GM12865 (cell line): ENCODE measurements around the gene SAMD14.

Experiments
- DNase-seq: peaks from one replicate; pipeline ENCODE4 v3.0.0; 2010; ENCODE audit warnings: low read depth
- H3K4me3 ChIP-seq: 2 replicates; pipeline ENCODE4 v1.5.1; 2011; ENCODE audit warnings: mild to moderate bottlenecking, low read depth, low read length, control low read depth
- TF ChIP-seq, protein P1 (sequence below): IDR thresholded peaks from 2 replicates; pipeline ENCODE4 v1.5.1; 2011; ENCODE audit warnings: low read length, control low read depth, low read depth, inconsistent platforms; ENCODE audit not compliant: insufficient read depth; ENCODE audit errors: missing control alignments

The SAMD14 gene

DNA sequence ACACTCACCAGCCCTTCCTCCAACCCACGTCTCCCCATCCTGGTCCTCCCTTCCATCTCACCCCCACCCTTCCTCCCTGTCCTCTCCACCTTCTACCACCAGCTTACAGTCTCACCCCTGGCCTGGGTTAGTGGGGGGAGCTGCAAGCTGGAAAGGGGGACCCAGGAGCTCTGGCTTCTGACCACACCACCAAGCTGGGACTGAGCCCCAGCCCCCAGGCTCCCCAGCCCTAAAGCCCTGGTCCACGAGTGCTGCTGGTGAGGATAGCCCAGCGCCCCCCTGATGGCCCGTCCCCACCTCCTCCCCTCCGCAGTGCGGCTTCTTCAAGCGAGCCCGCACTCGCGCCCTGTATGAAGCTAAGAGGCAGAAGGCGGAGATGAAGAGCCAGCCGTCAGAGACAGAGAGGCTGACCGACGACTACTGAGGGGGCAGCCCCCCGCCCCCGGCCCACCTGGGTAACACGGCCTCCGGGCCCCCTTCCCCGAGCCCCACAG, 42.0 kb downstream of the SAMD14 start:
- TF ChIP-seq, protein P1, sequence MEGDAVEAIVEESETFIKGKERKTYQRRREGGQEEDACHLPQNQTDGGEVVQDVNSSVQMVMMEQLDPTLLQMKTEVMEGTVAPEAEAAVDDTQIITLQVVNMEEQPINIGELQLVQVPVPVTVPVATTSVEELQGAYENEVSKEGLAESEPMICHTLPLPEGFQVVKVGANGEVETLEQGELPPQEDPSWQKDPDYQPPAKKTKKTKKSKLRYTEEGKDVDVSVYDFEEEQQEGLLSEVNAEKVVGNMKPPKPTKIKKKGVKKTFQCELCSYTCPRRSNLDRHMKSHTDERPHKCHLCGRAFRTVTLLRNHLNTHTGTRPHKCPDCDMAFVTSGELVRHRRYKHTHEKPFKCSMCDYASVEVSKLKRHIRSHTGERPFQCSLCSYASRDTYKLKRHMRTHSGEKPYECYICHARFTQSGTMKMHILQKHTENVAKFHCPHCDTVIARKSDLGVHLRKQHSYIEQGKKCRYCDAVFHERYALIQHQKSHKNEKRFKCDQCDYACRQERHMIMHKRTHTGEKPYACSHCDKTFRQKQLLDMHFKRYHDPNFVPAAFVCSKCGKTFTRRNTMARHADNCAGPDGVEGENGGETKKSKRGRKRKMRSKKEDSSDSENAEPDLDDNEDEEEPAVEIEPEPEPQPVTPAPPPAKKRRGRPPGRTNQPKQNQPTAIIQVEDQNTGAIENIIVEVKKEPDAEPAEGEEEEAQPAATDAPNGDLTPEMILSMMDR, result no peak
- no peak overlapping the region for H3K4me3 ChIP-seq
- DNase-seq, result no peak

DNA sequence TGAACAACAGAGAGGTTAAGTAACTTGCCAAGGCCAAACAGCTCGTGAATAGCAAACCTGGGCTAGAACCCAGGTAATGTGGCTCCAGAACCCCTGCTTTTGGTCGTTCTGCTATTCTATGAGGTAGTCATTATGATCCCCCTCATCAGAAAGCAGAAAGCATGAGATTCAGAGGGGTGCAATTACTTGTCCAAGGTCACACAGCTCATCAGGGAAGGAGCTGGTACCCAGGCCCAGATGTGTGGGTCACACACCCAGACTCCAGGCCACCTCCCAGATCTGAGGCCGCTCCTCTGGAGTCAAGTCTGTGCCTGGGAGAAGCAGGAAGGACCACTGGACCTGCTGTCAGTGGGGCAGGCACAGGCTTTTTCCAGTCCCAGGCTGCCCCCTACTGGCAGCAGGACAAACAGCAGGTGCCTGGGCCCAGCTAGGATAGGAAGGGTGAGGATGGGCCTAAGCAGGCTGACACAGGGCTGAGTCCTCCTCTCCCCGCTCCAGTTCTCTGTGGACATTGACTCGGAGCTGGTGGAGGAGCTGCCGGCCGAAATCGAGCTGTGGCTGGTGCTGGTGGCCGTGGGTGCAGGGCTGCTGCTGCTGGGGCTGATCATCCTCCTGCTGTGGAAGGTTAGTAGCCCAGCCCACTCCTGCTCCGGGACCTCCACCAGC, 42.6 kb downstream of the SAMD14 start:
- peak; percentile 74 for DNase-seq
- no peak overlapping the region for H3K4me3 ChIP-seq
- TF ChIP-seq, protein P1, result peak; percentile 98

DNA sequence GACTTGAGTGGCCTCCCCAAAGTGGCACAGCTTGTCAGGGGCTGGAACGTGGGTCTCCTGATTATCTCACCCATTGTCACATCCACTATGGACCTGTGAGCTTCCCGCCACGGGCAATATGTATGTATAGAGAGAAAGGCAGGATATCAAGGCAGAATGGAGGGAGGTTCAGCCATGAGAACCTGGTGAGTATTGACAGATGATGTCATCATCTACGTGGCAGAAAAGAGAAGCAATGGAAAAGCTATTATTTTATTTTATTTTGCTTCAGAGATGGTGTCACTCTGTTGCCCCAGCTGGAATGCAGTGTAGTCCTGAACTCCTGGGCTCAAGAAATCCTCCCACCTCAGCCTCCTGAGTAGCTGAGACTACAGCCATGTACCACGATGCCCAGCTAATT, 48.2 kb downstream of the SAMD14 start:
- no peak for DNase-seq
- TF ChIP-seq, protein P1, result no peak
- no peak overlapping the region for H3K4me3 ChIP-seq

DNA sequence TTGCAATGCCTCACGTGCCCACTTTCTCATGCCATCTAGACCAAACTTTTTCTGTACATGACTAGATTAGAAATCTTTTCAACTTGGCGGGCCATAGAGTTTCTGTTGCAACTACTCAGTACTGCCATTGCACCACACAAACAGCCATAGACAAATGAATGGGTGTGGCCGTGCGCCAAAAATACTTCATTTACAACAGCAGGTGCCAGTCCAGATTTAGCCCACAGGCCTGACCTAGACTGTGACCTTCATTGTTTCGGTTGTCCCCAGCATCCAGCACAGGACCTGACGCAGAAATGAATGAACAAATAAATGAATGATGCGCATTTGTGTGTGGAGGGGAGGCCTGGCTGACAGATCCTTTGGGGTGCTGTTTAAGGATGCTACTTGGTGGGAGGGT, 49.1 kb downstream of the SAMD14 start:
- no peak overlapping the region for H3K4me3 ChIP-seq
- peak; percentile 76 for DNase-seq
- TF ChIP-seq, protein P1, result no peak

DNA sequence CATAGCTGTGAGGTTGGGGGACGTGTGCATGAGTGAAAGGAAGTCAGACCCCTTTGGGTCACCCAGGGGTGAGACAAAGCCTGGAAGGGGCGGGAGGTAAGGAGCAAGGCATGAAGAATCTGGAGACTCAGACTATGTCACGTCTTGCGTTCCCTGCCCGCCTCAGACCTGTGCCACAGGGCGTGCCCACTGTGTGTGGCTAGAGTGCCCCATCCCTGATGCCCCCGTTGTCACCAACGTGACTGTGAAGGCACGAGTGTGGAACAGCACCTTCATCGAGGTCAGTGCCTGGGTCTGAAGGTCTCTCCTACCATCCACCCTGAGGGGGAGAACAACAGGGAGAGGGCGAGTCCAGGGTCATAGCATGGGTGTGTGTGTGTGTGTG, 49.9 kb downstream of the SAMD14 start:
- no peak for DNase-seq
- TF ChIP-seq, protein P1, result no peak
- H3K4me3 ChIP-seq, result no peak overlapping the region

DNA sequence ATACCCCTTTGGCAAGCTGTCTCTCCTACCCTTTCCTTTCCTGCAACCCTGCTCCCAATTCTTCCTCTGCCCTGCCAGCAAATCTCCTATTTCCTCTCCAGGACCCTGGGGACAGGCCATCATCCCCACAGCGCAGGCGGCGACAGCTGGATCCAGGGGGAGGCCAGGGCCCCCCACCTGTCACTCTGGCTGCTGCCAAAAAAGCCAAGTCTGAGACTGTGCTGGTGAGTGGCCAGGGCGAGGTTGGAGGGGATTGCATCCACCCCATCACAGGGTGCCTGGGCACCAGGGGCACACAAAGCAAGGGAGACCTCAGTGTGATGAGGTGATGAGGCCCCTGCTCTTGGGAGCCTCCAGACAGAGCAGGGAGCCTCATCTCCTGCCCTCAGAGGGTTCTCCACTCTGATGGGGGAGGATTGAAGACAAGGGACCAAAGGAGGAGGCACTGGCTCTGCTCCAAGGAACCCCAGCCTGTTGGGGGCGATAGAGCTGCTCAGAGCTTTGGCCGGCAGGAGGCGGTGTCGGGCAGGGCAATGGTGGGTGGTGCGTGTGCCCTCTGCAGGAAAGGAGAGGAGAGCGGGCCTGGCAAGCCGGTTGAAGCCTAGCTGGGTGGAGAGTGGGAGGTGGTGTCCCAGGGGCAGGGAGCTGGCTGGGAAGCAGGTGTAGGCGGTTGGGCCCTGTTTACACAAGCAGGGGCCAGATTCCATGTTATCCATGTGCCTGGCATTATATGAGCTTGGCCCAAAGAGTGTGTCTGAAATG, 50.4 kb downstream of the SAMD14 start:
- DNase-seq, result peak; percentile 68
- TF ChIP-seq, protein P1, result peak; percentile 88
- no peak overlapping the region for H3K4me3 ChIP-seq
